ENCODE data around the gene TFF2.

TFF2 gene

DNA sequence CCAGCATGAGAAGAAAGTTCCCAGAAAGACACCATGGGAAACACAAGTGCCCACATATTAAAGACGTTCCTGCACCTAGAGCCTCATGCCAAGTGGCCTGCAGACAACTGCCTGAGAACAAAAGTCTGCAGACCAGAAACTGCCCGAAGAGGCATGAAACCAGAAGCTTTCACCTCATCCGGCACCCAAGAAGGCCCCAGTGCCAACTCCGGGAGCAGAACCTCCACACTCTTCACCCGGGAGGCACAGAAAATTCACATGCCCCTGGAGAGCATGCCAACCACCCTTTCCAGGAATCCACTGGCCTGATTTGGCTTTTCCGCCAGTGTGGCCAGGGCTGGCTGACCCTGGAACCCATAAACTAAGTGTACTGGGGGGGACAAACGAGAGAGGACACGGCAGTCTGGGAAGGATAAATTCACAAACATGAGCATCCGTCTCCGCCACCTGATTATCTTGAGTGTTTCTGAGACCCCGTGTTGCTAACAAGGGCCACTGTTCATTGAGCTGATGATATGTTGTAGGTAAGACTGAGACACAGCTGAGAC, 6.8 kb downstream of the TFF2 start:
- no peak for DNase-seq

DNA sequence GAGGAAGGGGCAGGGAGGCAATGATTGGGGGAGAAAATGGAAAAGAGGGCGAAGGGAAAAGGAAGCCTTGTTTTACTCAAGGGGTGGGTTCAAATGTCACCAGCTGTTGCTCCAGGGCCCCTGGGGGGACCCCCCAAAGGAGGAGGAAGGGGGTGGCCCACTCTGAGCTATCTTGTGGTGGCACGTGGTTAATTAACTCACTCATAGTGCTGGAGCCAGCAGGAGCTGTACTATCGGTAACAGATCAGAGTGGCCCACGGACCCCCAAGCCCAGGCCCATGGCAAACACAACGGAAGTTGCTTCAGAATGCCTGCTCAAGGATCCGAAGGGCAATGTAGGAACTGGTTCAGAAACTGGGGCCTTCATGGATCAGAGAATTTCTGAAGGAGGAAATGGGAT, 7.2 kb downstream of the TFF2 start:
- DNase-seq, result no peak

DNA sequence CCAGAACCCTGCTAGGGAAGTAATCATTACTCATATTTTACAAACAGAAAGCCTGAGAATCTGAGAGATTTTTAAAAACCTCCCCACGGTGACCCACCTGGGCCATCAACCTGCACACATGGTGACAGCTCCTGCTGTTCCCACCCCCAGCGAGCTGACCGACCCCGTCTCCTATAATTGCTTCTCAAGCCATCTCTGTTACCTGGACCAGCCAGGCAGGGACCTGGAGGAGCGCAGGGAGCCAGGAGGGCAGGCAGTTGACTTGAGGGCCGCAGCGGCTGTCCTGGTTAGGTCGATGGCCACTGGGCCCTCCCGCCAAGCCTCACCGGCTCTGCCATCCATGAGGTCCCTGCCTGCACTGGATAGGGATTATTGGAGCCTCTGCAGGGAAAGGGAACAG, 7.7 kb downstream of the TFF2 start:
- DNase-seq, result no peak

DNA sequence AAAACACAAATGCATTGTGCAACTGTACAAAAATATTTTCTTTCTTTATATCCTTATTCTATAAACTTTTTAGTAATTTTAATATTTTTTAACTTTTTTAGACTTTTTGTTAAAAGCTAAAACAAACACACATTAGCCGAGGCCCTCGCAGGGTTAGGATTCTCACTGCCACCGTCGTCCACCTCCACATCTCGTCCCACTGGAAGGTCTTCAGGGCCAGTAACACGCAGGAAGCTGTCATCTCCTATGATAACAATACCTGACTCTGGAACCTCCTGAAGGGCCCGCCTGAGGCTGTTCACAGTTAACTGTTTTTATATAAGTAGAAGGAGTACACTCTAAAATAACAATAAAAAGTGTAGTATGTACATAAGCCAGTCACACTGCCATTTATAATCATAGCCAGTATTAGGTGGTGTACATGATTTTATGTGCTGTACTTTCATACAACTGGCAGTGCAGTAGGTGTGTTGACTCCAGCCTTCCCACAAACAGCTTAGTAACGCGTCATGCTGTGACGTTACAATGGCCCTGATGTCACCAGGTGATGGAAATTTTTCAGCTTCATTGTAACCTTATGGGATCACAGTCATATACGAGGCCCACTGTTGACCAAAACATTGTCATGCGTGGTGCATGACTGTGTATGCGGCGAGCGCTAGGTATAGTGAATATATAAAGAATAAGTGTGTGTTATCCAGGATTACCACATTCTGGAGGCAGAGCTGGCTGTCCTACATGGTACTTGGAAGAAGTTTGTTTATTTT, 8.8 kb downstream of the TFF2 start:
- DNase-seq, result no peak

DNA sequence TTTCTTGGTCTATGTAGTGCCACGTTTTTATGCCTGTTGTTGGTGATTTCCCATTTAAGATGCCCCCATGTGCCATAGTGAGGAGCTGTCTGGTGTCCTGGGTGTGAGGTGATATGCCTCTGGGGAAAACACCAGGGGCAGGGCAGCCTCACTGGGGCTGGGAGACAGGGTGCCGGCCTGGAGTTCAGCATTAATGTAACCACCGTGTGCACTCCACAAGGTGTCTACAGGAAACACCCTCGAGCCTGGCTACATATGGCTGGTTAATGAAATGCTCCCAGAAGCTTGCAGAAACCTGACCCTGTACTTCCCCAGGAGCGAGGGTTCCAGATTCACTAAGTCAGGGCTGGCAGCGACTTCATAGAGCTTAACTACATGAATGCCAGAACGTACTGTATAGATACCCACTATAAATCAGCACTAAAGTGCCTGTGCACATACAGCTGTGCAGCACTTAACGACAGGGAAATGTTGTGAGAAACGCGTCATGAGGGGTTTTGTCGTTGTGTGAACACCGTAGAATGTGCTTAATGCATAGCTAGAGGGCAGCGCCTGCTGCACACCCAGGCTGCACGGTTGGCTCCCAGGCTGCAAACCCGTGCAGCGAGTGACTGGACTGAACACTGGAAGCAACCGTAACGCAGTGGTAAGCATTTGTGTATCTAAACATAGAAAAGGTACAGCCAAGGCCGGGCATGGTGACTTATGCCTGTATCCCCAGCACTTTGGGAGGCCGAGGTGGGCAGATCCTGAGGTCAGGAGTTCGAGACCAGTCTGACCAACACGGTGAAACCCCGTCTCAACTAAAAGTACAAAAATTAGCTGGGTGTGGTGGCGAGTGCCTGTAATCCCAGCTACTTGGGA, 10.4 kb downstream of the TFF2 start:
- DNase-seq, result no peak

DNA sequence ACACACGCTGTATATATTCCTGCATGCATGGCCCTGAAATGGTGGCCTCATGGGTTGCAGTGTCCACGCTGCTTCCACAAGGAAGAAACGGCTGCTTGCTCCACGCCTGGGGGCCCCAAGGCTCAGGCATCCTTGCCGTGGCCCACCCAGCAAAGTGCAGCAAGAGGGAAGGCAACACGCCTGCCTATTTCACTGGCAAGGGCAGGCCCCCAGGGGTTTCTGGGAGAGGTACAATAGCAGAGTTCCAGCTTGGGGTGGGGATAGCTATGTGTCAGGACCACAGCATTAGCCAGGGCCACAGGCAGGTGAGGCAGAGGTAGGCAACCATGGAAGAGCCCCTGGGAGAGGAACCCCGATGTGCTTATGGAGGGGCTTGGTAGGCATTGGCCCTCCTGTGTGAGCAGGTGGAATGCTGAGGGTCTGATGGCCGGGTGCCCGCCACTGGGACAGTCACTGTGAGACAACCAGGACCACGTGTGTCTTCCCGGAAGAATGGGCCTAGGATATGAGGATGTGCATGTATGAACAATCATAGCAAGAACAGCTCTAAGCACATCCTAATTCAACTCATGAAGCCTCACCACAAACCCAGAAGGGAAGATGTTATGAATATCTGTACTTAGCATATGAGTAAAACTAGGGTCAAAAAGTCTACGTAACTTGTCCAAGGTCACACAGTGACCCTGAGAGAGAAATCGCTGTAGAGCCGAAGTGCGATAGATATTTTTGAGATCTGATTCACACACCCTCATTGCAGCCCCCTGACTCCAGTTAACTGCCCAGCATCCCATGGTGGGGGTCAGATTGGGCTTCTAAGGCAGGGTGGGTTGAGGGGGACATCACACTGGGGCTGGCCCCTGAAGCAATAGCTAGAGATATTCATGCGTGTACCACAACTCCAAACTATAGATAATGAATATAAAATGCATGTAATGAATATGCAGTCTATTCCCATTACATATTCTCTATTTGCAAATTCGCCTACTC, 11.8 kb downstream of the TFF2 start:
- DNase-seq, result no peak

DNA sequence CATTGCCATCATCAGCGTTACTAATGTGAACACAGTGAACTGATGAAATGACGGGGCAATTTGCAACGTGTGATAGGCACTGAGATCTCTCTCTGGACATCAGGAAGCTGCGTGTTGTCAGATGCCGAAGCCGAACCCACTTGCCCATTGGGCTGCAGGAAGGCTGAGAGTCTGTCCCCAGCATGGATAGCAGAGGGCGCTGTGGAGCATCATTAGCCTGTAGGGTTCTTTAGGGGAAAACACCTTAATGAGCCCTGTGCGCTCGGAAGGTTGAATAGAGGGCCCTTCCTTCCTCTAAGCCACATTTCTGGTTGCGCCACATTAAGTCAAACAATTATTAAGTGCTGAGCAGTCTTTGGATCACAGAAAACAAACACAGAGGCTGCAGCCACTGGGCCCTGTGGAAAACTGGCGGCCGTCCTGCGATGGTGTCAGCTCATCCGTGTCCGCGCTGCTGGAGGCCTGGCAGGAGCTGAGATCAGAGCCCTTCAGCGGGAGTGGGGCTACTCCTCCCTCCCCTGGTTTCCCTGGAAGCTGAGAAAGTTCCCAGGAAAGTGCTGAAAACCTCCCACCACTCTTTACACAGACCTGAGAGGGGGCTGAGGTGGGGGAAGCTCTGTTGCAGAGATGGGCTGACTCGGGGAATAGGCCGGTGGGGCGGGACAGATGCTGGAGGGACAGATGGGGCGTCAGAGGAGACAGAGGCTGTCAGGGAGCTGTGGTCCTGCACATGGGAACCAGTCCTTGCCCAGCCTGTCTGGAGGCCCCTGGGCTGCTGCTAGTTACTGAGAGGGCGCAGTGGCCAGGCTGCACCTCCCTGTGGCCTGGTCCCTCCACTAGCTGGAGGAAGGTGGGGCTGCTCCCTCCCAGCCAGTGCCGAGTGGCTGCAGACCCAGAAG, 12.7 kb downstream of the TFF2 start:
- peak; percentile 78 for DNase-seq

DNA sequence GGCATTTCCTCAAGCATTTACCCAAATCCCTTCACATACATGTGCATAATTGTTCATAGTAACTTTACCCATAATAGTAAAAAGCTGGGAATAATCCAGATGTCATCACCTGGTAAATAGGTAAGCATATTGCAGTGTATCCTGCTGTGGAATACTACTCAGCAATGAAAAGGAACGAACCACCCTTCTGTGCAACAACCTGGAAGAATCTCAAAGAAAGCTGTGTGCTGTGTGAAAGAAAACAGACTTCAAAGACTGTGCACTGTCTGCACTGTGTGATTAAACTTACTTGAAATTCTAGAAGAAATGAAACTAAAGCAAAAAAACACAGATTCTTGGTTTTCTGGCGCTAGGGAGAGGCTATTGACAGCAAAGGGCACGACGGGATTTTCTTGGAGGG, 13.5 kb downstream of the TFF2 start:
- DNase-seq, result no peak

DNA sequence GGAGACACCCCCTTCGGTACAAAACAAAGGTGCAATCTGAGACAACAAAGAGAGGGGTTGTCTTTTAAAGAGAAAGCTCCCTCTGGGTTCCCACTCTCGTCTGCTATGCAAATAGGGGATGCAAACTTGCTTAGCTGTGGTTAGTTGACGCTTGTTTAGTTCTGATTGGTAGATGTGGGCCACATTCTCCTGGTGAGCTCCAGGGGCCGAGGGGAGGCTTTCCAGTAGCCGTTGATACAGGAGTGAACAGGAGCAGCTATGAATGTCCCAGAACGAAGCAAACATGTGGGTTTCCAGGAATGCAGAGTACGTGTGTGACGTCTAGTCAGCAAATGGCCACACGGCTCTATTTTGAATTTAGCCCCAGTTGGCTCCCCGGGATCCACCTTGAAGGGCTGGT, 14.7 kb downstream of the TFF2 start:
- no peak for DNase-seq

DNA sequence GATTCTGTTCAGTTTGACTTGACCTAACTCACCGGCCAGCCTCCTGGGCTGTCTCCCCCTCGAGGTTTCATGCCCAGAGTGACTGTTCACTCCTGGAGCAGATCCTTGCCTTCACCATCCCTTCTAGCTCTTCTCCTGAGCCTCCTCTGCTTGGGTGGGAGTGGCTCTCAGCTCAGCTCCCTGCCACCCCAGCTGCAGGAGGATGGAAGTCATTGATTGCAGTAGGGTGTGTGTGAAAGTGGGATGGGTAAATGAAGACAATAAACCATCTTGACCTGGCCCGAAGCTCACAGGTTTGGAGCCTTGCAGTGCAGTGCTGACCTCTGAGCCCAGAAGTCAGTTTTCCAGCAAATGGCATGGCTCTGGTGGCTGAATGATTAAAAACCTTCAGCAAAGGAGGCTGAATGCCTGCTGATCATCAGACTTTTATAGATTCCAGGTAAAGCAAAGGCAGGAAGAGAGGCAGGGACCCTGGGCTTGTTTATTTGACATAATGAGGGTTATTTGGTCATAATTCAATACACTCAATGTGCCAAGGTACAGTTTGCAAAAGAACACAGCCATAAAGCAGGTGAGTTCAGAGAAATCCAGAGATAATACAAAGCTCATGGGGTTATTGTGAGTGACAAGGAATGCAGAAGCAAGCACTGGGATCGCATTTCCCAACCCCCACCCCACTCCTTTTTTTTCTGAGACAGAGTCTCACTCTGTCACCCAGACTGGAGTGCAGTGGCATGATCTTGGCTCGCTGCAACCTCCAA, 18.1 kb downstream of the TFF2 start:
- DNase-seq, result no peak

DNA sequence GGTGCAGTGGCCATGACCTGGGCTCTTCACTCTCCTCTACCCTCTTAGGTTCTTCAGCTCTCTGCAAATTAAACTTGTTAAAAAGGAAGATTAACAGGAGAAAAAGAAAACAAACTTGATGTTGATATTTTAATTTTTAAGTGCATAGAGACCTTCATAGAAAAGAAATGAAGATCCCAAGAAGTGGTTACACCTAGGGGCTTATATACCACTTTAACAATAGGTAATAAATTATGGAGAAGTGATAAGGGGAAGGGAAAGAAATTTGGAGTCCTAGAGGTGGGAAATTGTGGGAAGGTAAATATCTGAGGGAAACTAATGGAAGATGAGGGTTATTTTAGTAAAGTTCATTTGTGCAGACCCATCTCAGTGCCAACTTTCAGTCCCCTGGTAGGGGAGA, 19.1 kb downstream of the TFF2 start:
- DNase-seq, result no peak

DNA sequence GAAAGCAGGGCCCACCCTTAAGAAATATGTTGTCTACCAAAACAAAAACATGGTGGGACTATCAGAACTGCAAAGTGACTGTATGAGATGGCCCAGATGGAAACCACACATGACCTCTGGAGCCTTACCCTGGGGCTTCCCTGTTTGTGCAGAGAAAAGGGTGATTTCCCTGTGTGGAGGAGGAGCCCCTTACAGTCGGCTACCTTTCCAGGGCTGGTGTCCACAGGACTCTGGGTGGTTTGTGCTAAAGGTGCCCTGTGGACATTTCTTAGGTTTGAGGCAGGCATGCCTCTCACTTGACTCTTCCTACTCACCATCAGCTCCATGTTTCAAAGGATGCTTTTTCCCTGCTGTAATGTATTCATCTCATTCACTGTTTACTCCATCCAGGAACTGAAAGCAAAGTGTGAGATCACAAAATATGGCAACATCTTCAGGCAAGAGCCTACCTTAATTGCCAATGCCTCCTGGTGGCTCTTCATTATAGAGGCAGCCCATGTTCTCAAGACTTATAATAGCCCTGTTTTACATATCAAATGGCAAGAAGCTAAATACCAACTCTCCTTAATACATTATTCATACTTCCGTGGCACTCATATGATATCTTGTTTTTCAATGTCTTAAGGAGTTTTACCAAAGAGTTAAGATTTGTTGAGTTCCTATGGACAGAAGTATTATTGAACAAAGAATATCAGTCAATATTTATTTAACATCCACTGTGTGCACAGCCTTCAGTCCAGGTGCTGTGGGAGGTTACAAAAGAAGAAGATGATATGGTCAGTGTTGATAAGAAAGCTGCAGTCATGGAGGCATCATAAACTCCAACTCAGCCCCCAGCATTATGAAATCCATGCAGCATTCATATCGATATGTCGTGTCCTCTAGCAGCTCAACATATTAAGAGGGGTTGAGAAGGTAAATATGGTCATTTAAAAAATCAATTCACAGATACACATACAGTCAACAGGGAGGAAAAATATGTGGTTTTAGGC, 20.1 kb downstream of the TFF2 start:
- DNase-seq, result peak; percentile 39

DNA sequence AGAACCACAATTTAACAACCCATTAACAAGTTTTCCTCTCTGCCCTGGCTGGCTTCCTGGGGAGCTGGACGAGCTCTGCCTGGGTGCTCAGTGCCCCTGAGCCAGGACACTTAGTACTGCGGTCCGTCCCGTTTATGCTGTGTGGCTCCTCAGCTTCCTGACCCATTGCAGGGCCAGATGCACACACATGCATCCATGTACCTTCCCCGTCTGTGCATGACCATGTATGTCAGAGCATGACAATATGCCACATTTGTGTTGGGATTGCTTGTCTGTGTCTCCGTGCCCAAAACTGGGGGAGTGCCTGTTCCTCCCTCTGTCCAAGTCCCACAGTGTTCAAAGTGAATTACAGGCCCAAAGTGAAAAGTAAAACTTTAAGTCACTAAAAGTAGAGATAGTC, 25.9 kb downstream of the TFF2 start:
- no peak for DNase-seq

DNA sequence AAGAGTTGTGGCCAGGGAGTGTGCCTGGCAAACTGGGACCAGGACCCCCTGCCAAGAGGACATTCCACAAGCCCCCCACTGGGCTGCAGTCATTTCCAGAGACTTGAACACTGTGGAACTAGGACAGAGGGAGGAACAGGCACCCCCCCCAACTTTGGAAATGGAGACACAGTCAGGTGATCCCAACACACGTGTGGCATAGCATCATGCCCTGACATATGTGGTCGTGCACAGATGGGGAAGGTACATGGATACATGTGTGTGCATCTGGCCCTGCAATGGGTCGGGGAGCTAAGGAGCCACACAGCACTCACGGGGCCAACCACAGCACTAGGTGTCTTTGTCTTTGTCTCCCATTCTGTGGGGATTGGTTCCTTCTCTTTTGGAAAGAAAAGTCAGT, 28.9 kb downstream of the TFF2 start:
- no peak for DNase-seq

DNA sequence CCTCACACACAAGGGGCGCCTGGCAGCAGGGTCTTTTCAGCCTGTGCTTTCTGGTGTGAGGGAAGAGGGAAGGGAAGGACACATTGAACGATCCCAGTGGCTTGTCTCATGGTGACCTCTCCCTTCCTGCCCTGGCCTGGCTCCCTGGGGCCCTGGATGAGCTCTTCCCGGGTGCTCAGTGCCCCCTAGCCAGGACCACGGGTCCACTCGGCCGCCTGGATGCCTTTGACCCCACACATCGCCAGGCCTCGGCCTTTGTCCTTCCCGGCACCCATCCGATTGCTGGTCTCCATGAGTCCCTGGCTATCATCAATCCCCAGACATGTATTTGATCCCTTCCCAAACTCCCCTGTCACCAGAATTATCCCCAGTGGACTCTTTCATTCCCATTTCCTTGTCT, 29.6 kb downstream of the TFF2 start:
- no peak for DNase-seq

DNA sequence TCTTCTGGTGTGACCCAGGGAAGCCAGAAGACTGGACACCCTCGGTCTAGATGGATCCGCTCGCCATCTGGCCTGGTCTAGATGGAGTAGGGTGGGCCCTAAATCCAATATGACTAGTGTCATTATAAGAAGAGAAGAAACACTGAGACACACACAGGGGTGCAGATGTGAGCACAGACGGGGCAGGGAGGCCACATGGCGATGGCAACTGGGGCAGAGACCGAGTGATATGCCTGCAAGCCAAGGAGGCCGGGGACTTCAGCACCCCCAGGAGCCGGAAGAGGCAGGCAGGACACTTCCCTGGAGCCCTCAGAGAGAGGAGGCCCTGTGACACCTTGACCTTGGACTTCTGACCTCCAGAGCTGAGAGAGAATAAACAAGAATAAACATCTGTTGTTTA, 30.0 kb downstream of the TFF2 start:
- no peak for DNase-seq

DNA sequence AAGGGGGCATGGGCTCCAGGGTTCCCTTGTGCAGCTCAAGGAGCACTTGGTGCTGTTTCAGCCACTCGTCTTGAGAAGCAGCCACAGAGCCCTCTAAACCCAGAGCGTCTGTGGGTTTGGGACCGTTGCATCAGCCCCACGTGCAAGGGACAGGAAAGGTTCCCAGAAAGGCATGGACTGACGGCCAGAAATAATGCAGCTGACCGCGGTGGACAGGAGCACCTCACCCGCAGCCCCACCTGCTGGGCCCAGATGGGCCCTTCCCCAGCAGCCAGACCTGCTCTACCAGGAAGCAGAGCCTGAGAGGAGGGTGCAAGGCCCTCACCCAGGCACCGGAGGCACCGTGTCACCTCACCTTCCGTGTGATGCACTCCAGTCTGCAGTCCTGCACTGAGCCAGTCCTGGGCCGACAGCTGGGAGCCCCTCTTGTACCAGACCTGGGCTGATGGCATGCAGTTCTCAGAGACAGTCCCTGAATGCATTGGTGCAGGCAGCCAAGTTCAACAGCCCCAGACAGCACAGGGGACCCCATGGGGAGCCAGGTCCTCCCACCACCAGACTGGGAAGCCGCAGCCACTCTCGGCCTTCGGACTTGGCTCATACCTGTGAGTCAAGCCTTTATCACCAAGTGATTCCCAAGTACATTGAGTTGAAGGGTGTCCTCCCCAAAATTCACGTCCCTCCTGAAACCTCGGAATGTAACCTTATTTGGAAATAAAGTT, 30.8 kb downstream of the TFF2 start:
- no peak for DNase-seq

DNA sequence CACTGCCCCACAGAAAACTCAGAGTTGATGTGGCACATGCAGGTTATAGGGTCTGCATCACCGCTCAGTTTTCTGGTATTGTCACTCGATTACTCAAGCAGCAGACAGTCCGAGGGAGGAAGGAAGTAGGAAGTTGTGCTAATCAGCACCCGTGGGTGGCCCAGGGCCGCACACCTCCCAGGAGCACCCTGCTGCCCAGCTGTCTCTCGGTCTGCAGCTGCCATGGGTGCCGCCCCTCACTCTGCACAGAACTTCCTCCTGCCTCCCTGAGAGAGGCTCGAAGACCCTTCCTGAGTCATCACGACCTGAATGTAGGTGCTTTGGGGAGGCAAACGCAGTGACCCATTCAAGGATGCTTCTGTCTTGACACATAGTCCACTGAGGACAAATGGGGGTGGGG, 31.4 kb downstream of the TFF2 start:
- peak; percentile 70 for DNase-seq
